KMS-11 (cell line): ENCODE data around the gene ZBED5.

Source experiments
- H2AFZ ChIP-seq: fragments of 200-600 bp; sonication (generic); 2 replicates; pipeline ENCODE4 v1.6.1; 2016; ENCODE audit warnings: antibody characterized with exemption, mixed run types, low read depth
- H3K27ac ChIP-seq: fragments of 200-600 bp; sonication (generic); 2 replicates; pipeline ENCODE4 v1.6.1; 2016; ENCODE audit warnings: mild to moderate bottlenecking, mixed run types
- H3K27me3 ChIP-seq: fragments of 200-600 bp; sonication (generic); 2 replicates; pipeline ENCODE4 v1.6.1; 2017; ENCODE audit warnings: mild to moderate bottlenecking, low read depth, mixed run types, moderate library complexity; ENCODE audit not compliant: insufficient read depth
- H3K36me3 ChIP-seq: fragments of 200-600 bp; sonication (generic); 2 replicates; pipeline ENCODE4 v1.6.1; 2017; ENCODE audit warnings: mild to moderate bottlenecking, mixed run types; ENCODE audit not compliant: insufficient read depth
- H3K4me1 ChIP-seq: fragments of 200-600 bp; sonication (generic); 2 replicates; pipeline ENCODE4 v1.6.1; 2016; ENCODE audit warnings: mild to moderate bottlenecking, low read depth, mixed run types; ENCODE audit not compliant: poor library complexity, severe bottlenecking
- H3K4me2 ChIP-seq: fragments of 200-600 bp; sonication (generic); 2 replicates; pipeline ENCODE4 v1.7.0; 2016; ENCODE audit warnings: mild to moderate bottlenecking, mixed run types
- H3K4me3 ChIP-seq: fragments of 200-600 bp; sonication (generic); IDR thresholded peaks from 2 replicates; pipeline ENCODE4 v1.6.1; 2017; ENCODE audit warnings: low read depth, low read length, mixed read lengths; ENCODE audit not compliant: insufficient read depth
- H3K79me2 ChIP-seq: fragments of 200-600 bp; sonication (generic); 2 replicates; pipeline ENCODE4 v1.6.1; 2016; ENCODE audit warnings: low read depth, mixed run types; ENCODE audit not compliant: insufficient read depth
- H3K9ac ChIP-seq: fragments of 200-600 bp; sonication (generic); 2 replicates; pipeline ENCODE4 v1.6.1; 2016; ENCODE audit warnings: mild to moderate bottlenecking, mixed run types
- H4K20me1 ChIP-seq: fragments of 200-600 bp; sonication (generic); 2 replicates; pipeline ENCODE4 v1.6.1; 2016; ENCODE audit warnings: mild to moderate bottlenecking, mixed run types; ENCODE audit not compliant: insufficient read depth
- TF ChIP-seq, protein P1 (sequence below): fragments of 200-600 bp; sonication (generic); conservative IDR thresholded peaks from 2 replicates; pipeline ENCODE4 v1.6.1; 2017; ENCODE audit warnings: low read depth, mild to moderate bottlenecking, antibody characterized with exemption, low read length, moderate library complexity, mixed read lengths

ZBED5 gene

GRCh38 chr11:10847960-10848860 lies 9.6 kb downstream of the ZBED5 start:
- Histone ChIP-seq H3K4me3 (no peak overlapping the region), H3K79me2 (peaks cover 3% of the 10 kb centered on the region; the same call in 1 of the 2 replicates), H2AFZ (no peak overlapping the region), H3K4me2 (no peak overlapping the region), H3K9ac (no peak overlapping the region), H3K36me3 (no peaks in the 10 kb centered on the region; the same call in 1 of the 2 replicates), H3K27ac (no peak overlapping the region), H4K20me1 (no peaks in the 10 kb centered on the region), H3K4me1 (peaks cover 15% of the 10 kb centered on the region), H3K27me3 (no peaks in the 10 kb centered on the region)
- TF ChIP-seq, protein P1, sequence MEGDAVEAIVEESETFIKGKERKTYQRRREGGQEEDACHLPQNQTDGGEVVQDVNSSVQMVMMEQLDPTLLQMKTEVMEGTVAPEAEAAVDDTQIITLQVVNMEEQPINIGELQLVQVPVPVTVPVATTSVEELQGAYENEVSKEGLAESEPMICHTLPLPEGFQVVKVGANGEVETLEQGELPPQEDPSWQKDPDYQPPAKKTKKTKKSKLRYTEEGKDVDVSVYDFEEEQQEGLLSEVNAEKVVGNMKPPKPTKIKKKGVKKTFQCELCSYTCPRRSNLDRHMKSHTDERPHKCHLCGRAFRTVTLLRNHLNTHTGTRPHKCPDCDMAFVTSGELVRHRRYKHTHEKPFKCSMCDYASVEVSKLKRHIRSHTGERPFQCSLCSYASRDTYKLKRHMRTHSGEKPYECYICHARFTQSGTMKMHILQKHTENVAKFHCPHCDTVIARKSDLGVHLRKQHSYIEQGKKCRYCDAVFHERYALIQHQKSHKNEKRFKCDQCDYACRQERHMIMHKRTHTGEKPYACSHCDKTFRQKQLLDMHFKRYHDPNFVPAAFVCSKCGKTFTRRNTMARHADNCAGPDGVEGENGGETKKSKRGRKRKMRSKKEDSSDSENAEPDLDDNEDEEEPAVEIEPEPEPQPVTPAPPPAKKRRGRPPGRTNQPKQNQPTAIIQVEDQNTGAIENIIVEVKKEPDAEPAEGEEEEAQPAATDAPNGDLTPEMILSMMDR: no peak

DNA sequence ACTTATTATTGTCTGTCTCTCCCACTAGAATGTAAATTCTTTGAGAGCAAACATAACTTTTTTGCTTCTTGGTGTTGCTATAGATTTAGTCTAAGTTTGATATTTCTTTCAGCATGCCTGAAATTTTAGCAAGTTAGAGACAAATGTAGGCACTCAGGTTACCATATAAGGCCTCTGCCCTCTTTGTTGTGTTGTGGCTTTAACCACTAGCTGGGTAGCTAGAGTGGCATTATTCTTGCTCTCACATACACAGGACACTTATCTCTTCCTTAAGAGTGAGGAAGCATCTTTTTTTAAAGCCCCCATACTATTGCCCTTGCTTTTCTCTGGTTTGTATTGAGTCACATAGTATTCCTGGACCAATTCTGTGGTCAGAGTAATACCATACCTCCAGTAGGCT lies 11.2 kb downstream of the ZBED5 start:
- Histone ChIP-seq H3K27me3 (no peaks in the 10 kb centered on the region), H3K27ac (no peak overlapping the region), H3K4me3 (no peak overlapping the region), H3K79me2 (no peaks in the 10 kb centered on the region), H4K20me1 (no peaks in the 10 kb centered on the region), H3K4me1 (no peaks in the 10 kb centered on the region), H3K9ac (no peak overlapping the region), H2AFZ (no peak overlapping the region), H3K36me3 (no peaks in the 10 kb centered on the region), H3K4me2 (no peak overlapping the region)
- TF ChIP-seq, protein P1: no peak

GRCh38 chr11:10845589-10845988 lies 12.3 kb downstream of the ZBED5 start:
- H2AFZ ChIP-seq: no peak overlapping the region
- no peaks in the 10 kb centered on the region for H3K4me1 ChIP-seq
- TF ChIP-seq, protein P1: no peak
- no peaks in the 10 kb centered on the region for H4K20me1 ChIP-seq
- no peak overlapping the region for H3K4me3 ChIP-seq
- H3K4me2 ChIP-seq: no peak overlapping the region
- no peaks in the 10 kb centered on the region for H3K36me3 ChIP-seq
- H3K79me2 ChIP-seq: no peaks in the 10 kb centered on the region
- H3K27ac ChIP-seq: no peak overlapping the region
- no peaks in the 10 kb centered on the region for H3K27me3 ChIP-seq
- no peak overlapping the region for H3K9ac ChIP-seq

- H3K36me3 ChIP-seq: no peaks in the 10 kb centered on the region
- TF ChIP-seq, protein P1: no peak
- no peaks in the 10 kb centered on the region for H3K4me1 ChIP-seq
- H3K9ac ChIP-seq: no peak overlapping the region
- H3K79me2 ChIP-seq: no peaks in the 10 kb centered on the region
- H3K4me3 ChIP-seq: no peak overlapping the region
- H2AFZ ChIP-seq: no peak overlapping the region
- H3K4me2 ChIP-seq: no peak overlapping the region
- no peaks in the 10 kb centered on the region for H3K27me3 ChIP-seq
- H3K27ac ChIP-seq: no peak overlapping the region
- H4K20me1 ChIP-seq: no peaks in the 10 kb centered on the region
These were observed 13.1 kb downstream of the ZBED5 start for GRCh38 chr11:10844796-10845195.
